ENCODE results near the gene CD3G.

DNA sequence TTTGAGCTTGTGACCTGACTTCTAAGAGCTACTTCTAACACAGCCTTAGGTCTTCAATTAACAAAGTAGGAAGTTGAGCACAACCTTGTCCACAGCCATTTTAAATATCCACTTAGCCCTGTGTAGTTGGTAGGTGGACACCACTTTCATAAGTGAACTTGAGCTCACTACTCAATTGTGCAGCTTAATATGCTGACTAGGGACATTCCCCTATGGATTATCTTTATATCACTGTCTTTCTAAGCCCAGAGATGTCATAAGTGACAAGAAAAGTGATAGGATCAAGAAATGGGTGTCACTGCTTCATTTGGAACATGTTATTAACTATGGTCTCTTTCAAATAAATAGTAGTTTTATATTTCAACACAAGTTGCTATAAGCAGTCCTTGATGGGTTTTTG is 53.3 kb downstream of the CD3G start:
- TF ChIP-seq, protein P1, sequence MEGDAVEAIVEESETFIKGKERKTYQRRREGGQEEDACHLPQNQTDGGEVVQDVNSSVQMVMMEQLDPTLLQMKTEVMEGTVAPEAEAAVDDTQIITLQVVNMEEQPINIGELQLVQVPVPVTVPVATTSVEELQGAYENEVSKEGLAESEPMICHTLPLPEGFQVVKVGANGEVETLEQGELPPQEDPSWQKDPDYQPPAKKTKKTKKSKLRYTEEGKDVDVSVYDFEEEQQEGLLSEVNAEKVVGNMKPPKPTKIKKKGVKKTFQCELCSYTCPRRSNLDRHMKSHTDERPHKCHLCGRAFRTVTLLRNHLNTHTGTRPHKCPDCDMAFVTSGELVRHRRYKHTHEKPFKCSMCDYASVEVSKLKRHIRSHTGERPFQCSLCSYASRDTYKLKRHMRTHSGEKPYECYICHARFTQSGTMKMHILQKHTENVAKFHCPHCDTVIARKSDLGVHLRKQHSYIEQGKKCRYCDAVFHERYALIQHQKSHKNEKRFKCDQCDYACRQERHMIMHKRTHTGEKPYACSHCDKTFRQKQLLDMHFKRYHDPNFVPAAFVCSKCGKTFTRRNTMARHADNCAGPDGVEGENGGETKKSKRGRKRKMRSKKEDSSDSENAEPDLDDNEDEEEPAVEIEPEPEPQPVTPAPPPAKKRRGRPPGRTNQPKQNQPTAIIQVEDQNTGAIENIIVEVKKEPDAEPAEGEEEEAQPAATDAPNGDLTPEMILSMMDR (IDR thresholded peaks at IDR 0.05) = no peak
- no peak for TF ChIP-seq POLR2AphosphoS5 (IDR thresholded peaks at IDR 0.05; ENCODE audit: insufficient read depth in 1 of 2, low read depth in 1 of 2)

All from vagina (tissue), 2 donors.